Measurements from ENCODE around the gene SYNE1. TPM values are rescaled to one million over a fixed set of nuclear protein-coding genes. Genes with fewer than 3 reads are reported as not detected.
A peak's percentile ranks its signal among the peaks of the same experiment; 100 is the strongest.

Gene SYNE1
- polyA plus RNA-seq, 6 donors from 2014 or later = 24.1 to 50.3 (median 30.9) TPM

- ATAC-seq (ENCODE audit: low read depth in 2 of 2) = no peak
- Mint-ChIP-seq H3K4me1 (peaks cover 0 to 8% (median 0%) of the 10 kb centered on the region in 3 donors), H3K27me3 (no peaks in the 10 kb centered on the region), H3K27ac (no peak overlapping the region), H3K9me3 (peaks cover 0 to 15% (median 9%) of the 10 kb centered on the region in 7 donors), H3K4me3 (no peak overlapping the region), H3K36me3 (peaks cover 25 to 43% of the 10 kb centered on the region in 2 donors)
- DNase-seq = no peak
These were observed 371.5 kb downstream of the SYNE1 start for GRCh38 chr6:152265651-152266050.

GRCh38 chr6:152263582-152263981 lies 373.6 kb downstream of the SYNE1 start:
- Mint-ChIP-seq H3K9me3 (peaks cover 0 to 15% (median 9%) of the 10 kb centered on the region in 7 donors), H3K4me1 (peaks cover 0 to 8% (median 0%) of the 10 kb centered on the region in 3 donors), H3K4me3 (no peak overlapping the region), H3K27ac (no peak overlapping the region), H3K27me3 (no peaks in the 10 kb centered on the region), H3K36me3 (peaks cover 45 to 53% of the 10 kb centered on the region in 2 donors)
- no peak for ATAC-seq (ENCODE audit: low read depth in 2 of 2)
- DNase-seq = no peak

DNA sequence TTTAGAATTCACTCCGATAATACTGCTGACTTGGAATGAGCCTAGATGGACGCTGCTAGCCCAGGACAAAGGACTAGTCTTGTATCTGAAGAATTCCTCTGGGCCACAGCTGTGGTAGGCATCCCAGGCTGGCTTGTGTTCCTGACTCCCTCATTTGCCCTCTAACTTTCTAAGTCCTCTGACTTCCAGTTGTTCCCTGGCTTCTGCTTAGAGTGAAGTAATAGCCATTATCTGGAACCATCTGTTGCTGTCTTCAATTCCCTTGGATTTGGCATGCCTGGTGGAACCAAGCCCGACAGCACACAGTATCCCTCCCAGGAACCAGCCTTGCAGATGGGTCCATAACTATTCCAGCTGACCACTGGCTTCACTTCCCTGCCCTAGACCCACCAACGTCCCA lies 376.0 kb downstream of the SYNE1 start:
- peaks cover 0 to 15% (median 9%) of the 10 kb centered on the region in 7 donors for H3K9me3 Mint-ChIP-seq
- no peak for ATAC-seq (ENCODE audit: low read depth in 2 of 2)
- H3K4me1 Mint-ChIP-seq = peaks cover 0 to 8% (median 0%) of the 10 kb centered on the region in 3 donors
- DNase-seq = no peak
- H3K27ac Mint-ChIP-seq = no peak overlapping the region
- peaks cover 53 to 61% of the 10 kb centered on the region in 2 donors for H3K36me3 Mint-ChIP-seq
- no peak overlapping the region for H3K4me3 Mint-ChIP-seq
- H3K27me3 Mint-ChIP-seq = no peaks in the 10 kb centered on the region

GRCh38 chr6:152259234-152259633 lies 377.9 kb downstream of the SYNE1 start:
- ATAC-seq (ENCODE audit: low read depth in 2 of 2) = no peak
- H3K4me3 Mint-ChIP-seq = no peak overlapping the region
- DNase-seq = no peak
- H3K36me3 Mint-ChIP-seq = peaks cover 53 to 65% of the 10 kb centered on the region in 2 donors
- H3K27ac Mint-ChIP-seq = no peak overlapping the region
- H3K4me1 Mint-ChIP-seq = peaks cover 0 to 8% (median 0%) of the 10 kb centered on the region in 3 donors
- no peaks in the 10 kb centered on the region for H3K27me3 Mint-ChIP-seq
- peaks cover 0 to 13% (median 9%) of the 10 kb centered on the region in 7 donors for H3K9me3 Mint-ChIP-seq

- DNase-seq (no peak), ATAC-seq (ENCODE audit: low read depth in 2 of 2) (no peak)
- Mint-ChIP-seq H3K27me3 (no peaks in the 10 kb centered on the region), H3K27ac (no peak overlapping the region), H3K9me3 (peaks cover 0 to 4% (median 2%) of the 10 kb centered on the region in 7 donors), H3K4me3 (no peak overlapping the region), H3K4me1 (peaks cover 0 to 3% (median 0%) of the 10 kb centered on the region in 3 donors), H3K36me3 (peaks cover 44 to 66% of the 10 kb centered on the region in 2 donors)
These were observed 379.6 kb downstream of the SYNE1 start for GRCh38 chr6:152257581-152257980.

- no peak overlapping the region for H3K27ac Mint-ChIP-seq
- H3K36me3 Mint-ChIP-seq = peaks cover 31 to 40% of the 10 kb centered on the region in 2 donors
- ATAC-seq (ENCODE audit: low read depth in 2 of 2) (no peak), DNase-seq (no peak)
- no peaks in the 10 kb centered on the region for H3K9me3 Mint-ChIP-seq
- H3K4me3 Mint-ChIP-seq = no peak overlapping the region
- H3K4me1 Mint-ChIP-seq = no peaks in the 10 kb centered on the region
- no peaks in the 10 kb centered on the region for H3K27me3 Mint-ChIP-seq
These were observed 387.0 kb downstream of the SYNE1 start for GRCh38 chr6:152250127-152250526.

DNA sequence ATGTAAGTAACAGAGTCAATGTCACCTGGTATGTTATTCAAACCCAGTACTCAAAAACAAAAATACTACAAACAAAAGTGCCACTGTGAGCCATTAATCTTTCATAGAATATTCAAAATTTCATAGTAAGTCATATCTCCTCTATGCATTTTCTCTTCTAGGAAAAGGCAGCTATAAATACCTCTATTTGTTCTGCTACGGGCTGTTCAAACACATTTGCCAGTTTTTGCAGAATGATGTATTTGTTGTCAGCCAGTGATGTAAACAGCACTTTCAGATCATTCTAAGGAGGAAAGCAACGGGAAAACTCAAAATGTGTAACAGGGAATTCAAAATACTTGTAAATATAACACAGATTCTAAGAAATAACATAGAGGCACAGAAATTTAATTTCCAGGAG lies 388.2 kb downstream of the SYNE1 start:
- no peak overlapping the region for H3K27ac Mint-ChIP-seq
- DNase-seq (no peak), ATAC-seq (ENCODE audit: low read depth in 2 of 2) (no peak)
- H3K36me3 Mint-ChIP-seq = peaks cover 39 to 42% of the 10 kb centered on the region in 2 donors
- no peaks in the 10 kb centered on the region for H3K27me3 Mint-ChIP-seq
- H3K4me3 Mint-ChIP-seq = no peak overlapping the region
- H3K4me1 Mint-ChIP-seq = no peaks in the 10 kb centered on the region
- no peaks in the 10 kb centered on the region for H3K9me3 Mint-ChIP-seq

- Mint-ChIP-seq H3K4me1 (no peaks in the 10 kb centered on the region), H3K36me3 (peaks cover 34 to 47% of the 10 kb centered on the region in 2 donors), H3K27ac (peak overlapping the region in 1 of 6 donors; percentile 41), H3K4me3 (no peak overlapping the region), H3K9me3 (no peaks in the 10 kb centered on the region), H3K27me3 (no peaks in the 10 kb centered on the region)
- ATAC-seq (ENCODE audit: low read depth in 2 of 2) (no peak), DNase-seq (no peak)
These were observed 390.4 kb downstream of the SYNE1 start for GRCh38 chr6:152246554-152247337.

GRCh38 chr6:152244998-152245630 lies 392.0 kb downstream of the SYNE1 start:
- no peaks in the 10 kb centered on the region for H3K9me3 Mint-ChIP-seq
- peak overlapping the region in 1 of 6 donors; percentile 41 for H3K27ac Mint-ChIP-seq
- H3K4me1 Mint-ChIP-seq = peaks cover 0 to 1% (median 0%) of the 10 kb centered on the region in 3 donors
- no peak for ATAC-seq (ENCODE audit: low read depth in 2 of 2)
- H3K4me3 Mint-ChIP-seq = no peak overlapping the region
- H3K27me3 Mint-ChIP-seq = no peaks in the 10 kb centered on the region
- DNase-seq = no peak
- H3K36me3 Mint-ChIP-seq = peaks cover 51 to 63% of the 10 kb centered on the region in 2 donors

DNA sequence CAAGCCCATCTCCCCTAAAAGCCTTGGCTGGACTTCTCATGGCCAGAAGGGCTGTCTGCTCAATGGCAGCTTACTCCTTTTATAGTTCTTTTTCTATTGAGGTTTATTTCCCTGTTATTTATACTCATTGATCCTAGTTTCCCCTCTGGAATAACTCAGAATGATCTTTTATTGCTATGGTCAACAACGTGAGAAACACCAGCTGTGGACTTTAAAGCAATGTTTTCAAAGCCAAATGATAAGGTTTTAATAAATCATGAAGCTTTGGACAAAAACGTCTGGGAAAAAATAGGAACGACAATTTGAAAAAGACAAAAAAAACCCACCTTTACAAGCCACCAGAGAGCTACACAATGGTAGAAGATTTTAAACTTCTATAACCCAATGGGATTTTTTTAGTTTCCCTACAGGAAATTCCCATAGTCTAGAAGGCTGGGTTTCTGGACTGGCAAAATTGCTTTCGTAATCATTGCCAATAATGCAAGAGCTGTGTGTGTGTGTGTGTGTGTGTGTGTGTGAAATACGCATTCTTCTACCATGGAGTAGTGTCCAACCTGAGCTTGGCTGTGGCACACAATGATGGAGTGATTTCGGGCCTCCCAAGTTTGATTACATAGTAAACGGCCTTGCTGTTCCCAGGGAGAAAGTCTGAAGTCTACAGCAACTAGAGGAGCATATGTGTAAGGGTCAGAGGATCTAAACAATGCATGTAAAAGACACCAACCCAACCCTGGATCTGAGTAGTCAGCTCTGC lies 396.0 kb downstream of the SYNE1 start:
- Mint-ChIP-seq H3K4me3 (no peak overlapping the region), H3K4me1 (peaks cover 0 to 5% (median 0%) of the 10 kb centered on the region in 3 donors), H3K27ac (peak overlapping the region in 1 of 6 donors; percentile 81), H3K27me3 (no peaks in the 10 kb centered on the region), H3K9me3 (no peaks in the 10 kb centered on the region), H3K36me3 (peaks cover 48 to 49% of the 10 kb centered on the region in 2 donors)
- DNase-seq (no peak), ATAC-seq (ENCODE audit: low read depth in 2 of 2) (no peak)

DNA sequence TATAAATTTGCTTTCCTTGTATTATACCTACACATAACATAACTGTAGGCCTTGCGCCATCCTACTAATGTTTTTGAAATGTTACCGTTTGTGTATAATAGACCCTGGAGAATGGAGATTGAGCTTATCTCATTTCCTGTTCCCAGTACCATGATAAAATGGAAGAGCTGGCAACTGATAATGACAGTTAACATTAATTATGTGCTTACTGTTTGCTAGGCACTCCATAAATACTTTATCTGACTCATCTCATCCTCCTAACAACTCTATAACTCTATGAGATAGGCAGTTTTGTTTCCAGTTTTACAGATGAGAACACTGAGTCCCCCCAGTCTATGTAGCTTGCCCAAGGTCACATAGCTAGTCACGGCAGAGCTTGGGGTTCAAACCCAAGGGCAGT lies 396.7 kb downstream of the SYNE1 start:
- H3K36me3 Mint-ChIP-seq = peaks cover 42 to 47% of the 10 kb centered on the region in 2 donors
- no peaks in the 10 kb centered on the region for H3K9me3 Mint-ChIP-seq
- ATAC-seq (ENCODE audit: low read depth in 2 of 2) (no peak), DNase-seq (no peak)
- H3K4me1 Mint-ChIP-seq = peaks cover 0 to 5% (median 0%) of the 10 kb centered on the region in 3 donors
- H3K27me3 Mint-ChIP-seq = no peaks in the 10 kb centered on the region
- no peak overlapping the region for H3K27ac Mint-ChIP-seq
- no peak overlapping the region for H3K4me3 Mint-ChIP-seq

- Mint-ChIP-seq H3K9me3 (no peaks in the 10 kb centered on the region), H3K36me3 (peaks cover 25 to 45% of the 10 kb centered on the region in 2 donors), H3K4me3 (no peak overlapping the region), H3K27me3 (no peaks in the 10 kb centered on the region), H3K4me1 (peaks cover 0 to 5% (median 0%) of the 10 kb centered on the region in 3 donors), H3K27ac (no peak overlapping the region)
- ATAC-seq (ENCODE audit: low read depth in 2 of 2) (no peak), DNase-seq (no peak)
These were observed 400.6 kb downstream of the SYNE1 start for GRCh38 chr6:152236370-152237097.

Measured in naive B cell (primary cell).